ENCODE data around the gene ATP2A3. TPM values are rescaled to one million over a fixed set of nuclear protein-coding genes. Genes with fewer than 3 reads are reported as not detected.
A peak's percentile ranks its signal among the peaks of the same experiment; 100 is the strongest.

ATP2A3 gene
- total and polyA plus RNA-seq, 4 donors, result 16.6 to 64.6 (median 25.5) TPM

DNA sequence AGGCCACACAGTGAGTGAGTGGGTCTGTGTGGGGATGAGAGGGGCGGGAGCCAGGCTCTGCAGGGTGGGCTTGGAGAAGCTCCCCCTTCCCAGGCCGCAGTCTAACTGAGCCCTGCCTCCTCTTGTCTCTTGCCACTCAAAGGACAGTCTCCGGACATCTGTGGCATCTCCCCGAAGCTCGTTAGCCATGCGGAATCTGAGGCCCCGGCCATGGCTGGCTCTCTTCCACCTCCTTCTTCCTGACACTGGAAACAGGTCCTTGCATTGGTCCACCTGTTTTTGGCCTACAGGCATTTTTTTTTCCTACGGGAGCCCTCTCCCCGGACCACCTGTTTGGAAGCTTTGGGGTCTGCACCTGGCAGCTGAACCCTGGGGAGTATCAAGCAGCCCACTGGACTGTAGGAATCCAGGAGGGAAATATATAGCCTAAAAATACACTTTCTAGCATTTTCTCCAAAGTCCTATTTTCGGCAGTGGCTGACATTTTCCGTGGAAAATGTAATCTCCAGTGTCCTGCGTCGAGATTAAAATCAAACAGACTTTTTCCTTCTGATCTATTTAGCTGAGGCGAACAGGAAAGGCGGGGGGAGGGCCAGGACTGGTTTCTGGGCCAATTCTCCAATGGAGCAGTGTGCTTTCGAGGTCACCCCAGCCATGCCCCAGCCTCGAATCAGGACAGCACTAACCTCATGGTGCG, 9.1 kb downstream of the ATP2A3 start:
- Histone ChIP-seq H3K27ac (ENCODE audit: low read depth in 1 of 2, low read length in 1 of 2) (peak overlapping the region in 1 of 2 donors; percentile 18), H3K36me3 (ENCODE audit: control insufficient read depth in 4 of 4, insufficient read depth in 4 of 4, low read length in 4 of 4) (peaks cover 0 to 5% (median 0%) of the 10 kb centered on the region in 4 donors), H3K4me3 (no peak overlapping the region), H3K9ac (ENCODE audit: insufficient read depth in 1 of 2, low read length in 2 of 2) (no peak overlapping the region), H3K4me1 (ENCODE audit: control insufficient read depth in 5 of 5, insufficient read depth in 5 of 5, low read length in 5 of 5) (peaks cover 0 to 11% (median 6%) of the 10 kb centered on the region in 5 donors), H3K9me3 (ENCODE audit: control insufficient read depth in 4 of 4, insufficient read depth in 3 of 4, low read length in 3 of 4) (no peaks in the 10 kb centered on the region), H3K27me3 (ENCODE audit: control insufficient read depth in 3 of 3, insufficient read depth in 3 of 3, low read length in 2 of 3) (no peaks in the 10 kb centered on the region)
- peak; percentile 50 to 64 (median 55) for DNase-seq
- no peak for ATAC-seq (ENCODE audit: insufficient read depth, low FRiP score)
- TF ChIP-seq, protein P1, sequence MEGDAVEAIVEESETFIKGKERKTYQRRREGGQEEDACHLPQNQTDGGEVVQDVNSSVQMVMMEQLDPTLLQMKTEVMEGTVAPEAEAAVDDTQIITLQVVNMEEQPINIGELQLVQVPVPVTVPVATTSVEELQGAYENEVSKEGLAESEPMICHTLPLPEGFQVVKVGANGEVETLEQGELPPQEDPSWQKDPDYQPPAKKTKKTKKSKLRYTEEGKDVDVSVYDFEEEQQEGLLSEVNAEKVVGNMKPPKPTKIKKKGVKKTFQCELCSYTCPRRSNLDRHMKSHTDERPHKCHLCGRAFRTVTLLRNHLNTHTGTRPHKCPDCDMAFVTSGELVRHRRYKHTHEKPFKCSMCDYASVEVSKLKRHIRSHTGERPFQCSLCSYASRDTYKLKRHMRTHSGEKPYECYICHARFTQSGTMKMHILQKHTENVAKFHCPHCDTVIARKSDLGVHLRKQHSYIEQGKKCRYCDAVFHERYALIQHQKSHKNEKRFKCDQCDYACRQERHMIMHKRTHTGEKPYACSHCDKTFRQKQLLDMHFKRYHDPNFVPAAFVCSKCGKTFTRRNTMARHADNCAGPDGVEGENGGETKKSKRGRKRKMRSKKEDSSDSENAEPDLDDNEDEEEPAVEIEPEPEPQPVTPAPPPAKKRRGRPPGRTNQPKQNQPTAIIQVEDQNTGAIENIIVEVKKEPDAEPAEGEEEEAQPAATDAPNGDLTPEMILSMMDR (IDR thresholded peaks at IDR 0.05; ENCODE audit: control extremely low read depth, extremely low read depth), result no peak
- 60 to 74% methylated on average over 18 of the region's 18 CpGs for WGBS, 2 donors

DNA sequence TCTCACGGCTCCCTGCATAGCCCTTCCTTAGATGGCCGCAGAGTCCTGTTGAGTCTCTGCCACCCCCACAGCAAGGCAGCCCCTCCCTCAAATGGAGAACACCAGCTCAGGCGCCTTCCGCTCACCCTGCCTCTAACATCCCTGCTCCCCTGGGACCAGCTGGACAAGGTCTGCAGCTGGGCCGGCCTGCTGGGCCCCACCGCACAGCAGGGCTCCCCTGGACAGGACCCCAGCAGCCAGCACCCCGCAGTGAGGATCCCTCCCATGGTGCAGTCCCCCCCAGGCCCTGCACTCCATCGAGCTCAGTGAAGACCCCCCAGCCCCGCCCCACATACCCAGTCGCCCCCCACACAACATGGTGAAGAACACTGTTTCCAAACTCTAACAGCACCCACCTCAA, 10.2 kb downstream of the ATP2A3 start:
- TF ChIP-seq, protein P1 (IDR thresholded peaks at IDR 0.05; ENCODE audit: control extremely low read depth, extremely low read depth), result no peak
- Histone ChIP-seq H3K4me3 (no peak overlapping the region), H3K9ac (ENCODE audit: insufficient read depth in 1 of 2, low read length in 2 of 2) (no peak overlapping the region), H3K4me1 (ENCODE audit: control insufficient read depth in 5 of 5, insufficient read depth in 5 of 5, low read length in 5 of 5) (peaks cover 0 to 6% (median 0%) of the 10 kb centered on the region in 5 donors), H3K36me3 (ENCODE audit: control insufficient read depth in 4 of 4, insufficient read depth in 4 of 4, low read length in 4 of 4) (peaks cover 0 to 7% (median 0%) of the 10 kb centered on the region in 4 donors), H3K9me3 (ENCODE audit: control insufficient read depth in 4 of 4, insufficient read depth in 3 of 4, low read length in 3 of 4) (no peaks in the 10 kb centered on the region), H3K27me3 (ENCODE audit: control insufficient read depth in 3 of 3, insufficient read depth in 3 of 3, low read length in 2 of 3) (no peaks in the 10 kb centered on the region), H3K27ac (ENCODE audit: low read depth in 1 of 2, low read length in 1 of 2) (no peak overlapping the region)
- DNase-seq, result no peak
- 96 to 97% methylated on average over 10 of the region's 10 CpGs for WGBS, 2 donors
- no peak for ATAC-seq (ENCODE audit: insufficient read depth, low FRiP score)

DNA sequence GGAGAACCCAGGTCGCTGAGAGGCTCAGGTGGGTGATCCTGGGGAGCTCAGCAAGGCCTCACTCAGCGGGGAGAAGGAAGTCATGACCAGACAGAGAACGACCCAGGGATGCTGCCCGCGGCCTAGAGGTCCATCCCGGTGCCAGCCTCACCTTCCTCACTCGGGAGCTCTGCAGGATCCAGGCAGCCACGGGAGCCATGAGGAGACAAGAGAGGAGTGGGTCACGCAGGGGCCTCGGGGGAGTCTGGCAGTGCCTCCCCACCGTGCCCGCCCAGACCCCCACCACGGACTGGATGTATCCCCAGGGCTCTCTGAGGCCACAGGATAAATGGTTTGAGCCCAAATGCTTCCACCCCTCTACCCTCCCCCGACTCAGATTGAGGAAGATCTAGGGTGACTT, 10.7 kb downstream of the ATP2A3 start:
- H3K27me3 ChIP-seq (ENCODE audit: control insufficient read depth in 3 of 3, insufficient read depth in 3 of 3, low read length in 2 of 3), result no peaks in the 10 kb centered on the region
- no peak overlapping the region for H3K9ac ChIP-seq (ENCODE audit: insufficient read depth in 1 of 2, low read length in 2 of 2)
- H3K4me1 ChIP-seq (ENCODE audit: control insufficient read depth in 5 of 5, insufficient read depth in 5 of 5, low read length in 5 of 5), result peaks cover 0 to 6% (median 0%) of the 10 kb centered on the region in 5 donors
- no peak overlapping the region for H3K4me3 ChIP-seq
- ATAC-seq (ENCODE audit: insufficient read depth, low FRiP score) (no peak), DNase-seq (no peak)
- WGBS, 2 donors, result 90 to 95% methylated on average over 14 of the region's 14 CpGs
- no peak overlapping the region for H3K27ac ChIP-seq (ENCODE audit: low read depth in 1 of 2, low read length in 1 of 2)
- TF ChIP-seq, protein P1 (IDR thresholded peaks at IDR 0.05; ENCODE audit: control extremely low read depth, extremely low read depth), result no peak
- H3K9me3 ChIP-seq (ENCODE audit: control insufficient read depth in 4 of 4, insufficient read depth in 3 of 4, low read length in 3 of 4), result no peaks in the 10 kb centered on the region
- H3K36me3 ChIP-seq (ENCODE audit: control insufficient read depth in 4 of 4, insufficient read depth in 4 of 4, low read length in 4 of 4), result peaks cover 0 to 8% (median 0%) of the 10 kb centered on the region in 4 donors

Measured in lung (tissue), 12 donors.